Peyer's patch (tissue), 4 donors: ENCODE data around the gene KRT83. TPM values are rescaled to one million over a fixed set of nuclear protein-coding genes. Genes with fewer than 3 reads are reported as not detected.
A peak's percentile ranks its signal among the peaks of the same experiment; 100 is the strongest.

Source experiments
- DNase-seq, 3 donors: peaks; one replicate each; pipeline ENCODE4 v3.0.0-alpha.2; 2017 to 2019
- H3K27ac ChIP-seq, 4 donors: fragments of 200-600 bp; sonication (generic); one replicate each; pipeline ENCODE4 v1.5.1; 2016 to 2019
- H3K27me3 ChIP-seq, 2 donors: fragments of 200-600 bp; sonication (generic); one replicate each; pipeline ENCODE4 v1.5.1; 2019
- H3K36me3 ChIP-seq, 3 donors: fragments of 200-600 bp; sonication (generic); one replicate each; pipeline ENCODE4 v1.5.1; 2016 to 2019
- H3K4me1 ChIP-seq, 4 donors: fragments of 200-600 bp; sonication (generic); one replicate each; pipeline ENCODE4 v1.5.1; 2016 to 2019
- H3K4me3 ChIP-seq, 4 donors: fragments of 200-600 bp; sonication (generic); 1 replicate in 3 of 4; 2 replicates in 1 of 4; pipeline ENCODE4 v1.5.1; 2016 to 2019; ENCODE audit warnings: mild to moderate bottlenecking in 1 of 4
- H3K9me3 ChIP-seq, 4 donors: fragments of 200-600 bp; sonication (generic); one replicate each; pipeline ENCODE4 v1.5.1; 2016 to 2019; ENCODE audit warnings: mild to moderate bottlenecking in 1 of 4
- CTCF ChIP-seq, 6 experiments: fragments of 450-650 bp in 4 of 6; fragments of 200-600 bp in 2 of 6; sonication (generic) in 1 of 6; IDR thresholded peaks; one replicate each; pipeline ENCODE4 v1.5.1; 2017 to 2019; ENCODE audit warnings: antibody characterized with exemption in 6 of 6, mild to moderate bottlenecking in 3 of 6, moderate library complexity in 1 of 6
- POLR2A ChIP-seq, 2 donors: fragments of 450-650 bp; IDR thresholded peaks; one replicate each; pipeline ENCODE4 v1.5.1; 2017; ENCODE audit warnings: antibody characterized with exemption in 2 of 2, mild to moderate bottlenecking in 2 of 2, moderate library complexity in 2 of 2
- total RNA-seq, 4 donors: library from RNA; depleted of rRNA; stranded (reverse); fragments of >200 nt; gene quantifications; one replicate each; pipeline ENCODE4 v1.1.0, GENCODE V29; 2016

The KRT83 gene
- total RNA-seq, 4 donors from 2014 or later, result not detected

GRCh38 chr12:52356762-52357580 is 35.8 kb upstream of the KRT83 start:
- Histone ChIP-seq H3K36me3 (no peaks in the 10 kb centered on the region), H3K9me3 (no peaks in the 10 kb centered on the region), H3K4me1 (peaks cover 0 to 14% (median 3%) of the 10 kb centered on the region in 4 donors), H3K27ac (no peak overlapping the region), H3K4me3 (no peak overlapping the region), H3K27me3 (no peaks in the 10 kb centered on the region)
- TF ChIP-seq POLR2A (IDR thresholded peaks at IDR 0.05) (no peak), CTCF (IDR thresholded peaks at IDR 0.05) (no peak)
- peak in 1 of 3 donors; percentile 36 for DNase-seq

- no peaks in the 10 kb centered on the region for H3K36me3 ChIP-seq
- TF ChIP-seq POLR2A (IDR thresholded peaks at IDR 0.05) (no peak), CTCF (IDR thresholded peaks at IDR 0.05) (no peak)
- no peak overlapping the region for H3K27ac ChIP-seq
- peaks cover 0 to 14% (median 3%) of the 10 kb centered on the region in 4 donors for H3K4me1 ChIP-seq
- no peak overlapping the region for H3K4me3 ChIP-seq
- H3K9me3 ChIP-seq, result no peaks in the 10 kb centered on the region
- peak in 1 of 3 donors; percentile 37 for DNase-seq
- no peaks in the 10 kb centered on the region for H3K27me3 ChIP-seq
These were observed 35.0 kb upstream of the KRT83 start for GRCh38 chr12:52356031-52356761.

- TF ChIP-seq POLR2A (IDR thresholded peaks at IDR 0.05), result no peak
- TF ChIP-seq CTCF (IDR thresholded peaks at IDR 0.05), result no peak
- H3K4me1 ChIP-seq, result peaks cover 0 to 14% (median 3%) of the 10 kb centered on the region in 4 donors
- H3K4me3 ChIP-seq, result no peak overlapping the region
- H3K36me3 ChIP-seq, result no peaks in the 10 kb centered on the region
- no peaks in the 10 kb centered on the region for H3K9me3 ChIP-seq
- no peaks in the 10 kb centered on the region for H3K27me3 ChIP-seq
- no peak for DNase-seq
- H3K27ac ChIP-seq, result no peak overlapping the region
These were observed 34.0 kb upstream of the KRT83 start for GRCh38 chr12:52355176-52355575.

GRCh38 chr12:52354200-52354599 is 33.0 kb upstream of the KRT83 start:
- H3K27ac ChIP-seq, result no peak overlapping the region
- H3K4me1 ChIP-seq, result peaks cover 0 to 5% (median 3%) of the 10 kb centered on the region in 4 donors
- no peak overlapping the region for H3K4me3 ChIP-seq
- H3K27me3 ChIP-seq, result no peaks in the 10 kb centered on the region
- TF ChIP-seq CTCF (IDR thresholded peaks at IDR 0.05) (no peak), POLR2A (IDR thresholded peaks at IDR 0.05) (no peak)
- DNase-seq, result peak in 1 of 3 donors; percentile 41
- H3K36me3 ChIP-seq, result no peaks in the 10 kb centered on the region
- H3K9me3 ChIP-seq, result no peaks in the 10 kb centered on the region

DNA sequence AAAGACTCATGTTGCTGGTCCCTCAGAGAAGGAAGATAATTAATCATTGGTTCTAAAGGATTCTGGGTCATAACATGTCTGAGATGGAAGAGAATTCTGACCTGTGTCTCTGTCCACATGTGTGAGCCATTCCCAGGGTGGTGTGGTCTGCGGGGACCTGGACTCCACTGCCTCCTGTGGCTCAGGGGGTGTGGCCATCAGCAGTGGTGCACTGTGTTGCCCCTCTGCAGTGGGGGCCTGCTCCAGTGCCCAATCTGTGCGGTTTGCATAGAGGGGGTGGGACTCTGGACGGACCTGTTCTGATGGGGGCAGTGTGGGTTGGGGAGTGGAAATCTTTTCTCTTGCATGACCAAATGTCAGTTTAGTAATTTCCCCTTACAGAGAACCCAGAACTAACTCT is 32.6 kb upstream of the KRT83 start:
- H3K27me3 ChIP-seq, result no peaks in the 10 kb centered on the region
- peak in 1 of 3 donors; percentile 24 for DNase-seq
- H3K36me3 ChIP-seq, result no peaks in the 10 kb centered on the region
- no peaks in the 10 kb centered on the region for H3K9me3 ChIP-seq
- H3K27ac ChIP-seq, result no peak overlapping the region
- TF ChIP-seq CTCF (IDR thresholded peaks at IDR 0.05) (no peak), POLR2A (IDR thresholded peaks at IDR 0.05) (no peak)
- H3K4me1 ChIP-seq, result peaks cover 0 to 2% (median under 1%) of the 10 kb centered on the region in 4 donors
- no peak overlapping the region for H3K4me3 ChIP-seq
